IMR-90 (cell line): Measurements from ENCODE around the gene AXL. TPM values are rescaled to one million over a fixed set of nuclear protein-coding genes. Genes with fewer than 3 reads are reported as not detected.

Experiments
- ATAC-seq: fragments of 200-7000 bp; cut with Tn5 transposase; 2 replicates; pipeline ENCODE4 v1.9.1; 2020; ENCODE audit warnings: low read depth, mild to moderate bottlenecking, moderate library complexity
- BruUV-seq: library from RNA; stranded (reverse); fragments of 400-500 nt; replicated peaks from 2 replicates; lab custom pipeline; 2021; lab: Mats Ljungman, UMichigan
- CTCF ChIA-PET: fragments of 300-600 bp; formaldehyde crosslinking; extraction: SDS; loops from one replicate; lab custom pipeline; 2021; ENCODE audit warnings: antibody characterized with exemption; lab: Yijun Ruan, JAX
- POLR2A ChIA-PET: fragments of 300-600 bp; sonication (Branson Sonifier 250); formaldehyde crosslinking; loops from one replicate; lab custom pipeline; 2022; ENCODE audit warnings: antibody characterized with exemption; ENCODE audit not compliant: unreplicated experiment; lab: Charles Lee
- DNase-seq: peaks from one replicate; pipeline ENCODE4 v3.0.0; 2013
- H2AFZ ChIP-seq: replicated peaks from 2 replicates; pipeline ENCODE3; 2013; ENCODE audit warnings: low read length, mild to moderate bottlenecking; ENCODE audit not compliant: poor library complexity
- H2AK5ac ChIP-seq: 2 replicates; pipeline ENCODE4 v1.6.1; 2013; ENCODE audit warnings: low read depth, low read length, inconsistent platforms
- H2AK9ac ChIP-seq: replicated peaks from 2 replicates; pipeline ENCODE3; 2013; ENCODE audit warnings: mild to moderate bottlenecking, low read depth, low read length, moderate library complexity; ENCODE audit not compliant: poor library complexity
- H2BK120ac ChIP-seq: 2 replicates; pipeline ENCODE4 v1.6.1; 2013; ENCODE audit warnings: low read depth, low read length, inconsistent platforms
- H2BK15ac ChIP-seq: 3 replicates; pipeline ENCODE4 v1.6.1; 2013; ENCODE audit warnings: low read depth, low read length, inconsistent platforms
- H2BK20ac ChIP-seq: 2 replicates; pipeline ENCODE4 v1.6.1; 2013; ENCODE audit warnings: low read depth, mild to moderate bottlenecking, inconsistent platforms, low read length, moderate library complexity
- H2BK5ac ChIP-seq: 2 replicates; pipeline ENCODE4 v1.6.1; 2013; ENCODE audit warnings: mild to moderate bottlenecking, low read depth, low read length, inconsistent platforms; ENCODE audit not compliant: poor library complexity, severe bottlenecking
- H3K14ac ChIP-seq: replicated peaks from 2 replicates; pipeline ENCODE4 v1.6.1; 2013; ENCODE audit warnings: low read depth, low read length, inconsistent platforms
- H3K18ac ChIP-seq: 2 replicates; pipeline ENCODE4 v1.6.1; 2013; ENCODE audit warnings: low read depth, low read length, control low read depth
- H3K23ac ChIP-seq: 2 replicates; pipeline ENCODE4 v1.6.1; 2013; ENCODE audit warnings: low read depth, low read length, inconsistent platforms
- H3K27ac ChIP-seq: 2 replicates; pipeline ENCODE4 v1.5.1; 2013; ENCODE audit warnings: mild to moderate bottlenecking, control low read depth, low read length; ENCODE audit not compliant: insufficient read depth
- H3K27me3 ChIP-seq: 2 replicates; pipeline ENCODE4 v1.6.1; 2013; ENCODE audit warnings: low read length; ENCODE audit not compliant: control insufficient read depth, insufficient read depth
- H3K36me3 ChIP-seq: 2 replicates; pipeline ENCODE4 v1.6.1; 2013; ENCODE audit warnings: low read length, mixed read lengths; ENCODE audit not compliant: control insufficient read depth, insufficient read depth
- H3K4ac ChIP-seq: 2 replicates; pipeline ENCODE4 v1.6.1; 2013; ENCODE audit warnings: low read depth, low read length, inconsistent platforms
- H3K4me1 ChIP-seq: 2 replicates; pipeline ENCODE4 v1.6.1; 2013; ENCODE audit warnings: low read length, mixed read lengths; ENCODE audit not compliant: control insufficient read depth, insufficient read depth
- H3K4me2 ChIP-seq: 2 replicates; pipeline ENCODE4 v1.6.1; 2013; ENCODE audit warnings: low read depth, mild to moderate bottlenecking, control low read depth, low read length, moderate library complexity
- H3K4me3 ChIP-seq: 2 replicates; pipeline ENCODE4 v1.5.1; 2013; ENCODE audit warnings: low read depth, mild to moderate bottlenecking, control low read depth, low read length, moderate library complexity; ENCODE audit not compliant: insufficient read depth
- H3K56ac ChIP-seq: 2 replicates; pipeline ENCODE4 v1.6.1; 2013; ENCODE audit warnings: low read length, inconsistent platforms; ENCODE audit not compliant: insufficient read depth; ENCODE audit errors: extremely low read depth
- H3K79me1 ChIP-seq, 2 experiments: 2 replicates each; pipeline ENCODE4 v1.6.1; 2013; ENCODE audit warnings: low read length in 2 of 2, inconsistent platforms in 1 of 2, low read depth in 1 of 2
- H3K9ac ChIP-seq: 2 replicates; pipeline ENCODE4 v1.6.1; 2013; ENCODE audit warnings: low read depth, low read length, control low read depth
- H3K9me1 ChIP-seq: 2 replicates; pipeline ENCODE4 v1.6.1; 2013; ENCODE audit warnings: low read length, inconsistent platforms; ENCODE audit not compliant: insufficient read depth
- H3K9me3 ChIP-seq: 2 replicates; pipeline ENCODE4 v1.6.1; 2013; ENCODE audit warnings: low read length; ENCODE audit not compliant: control insufficient read depth, insufficient read depth
- H4K20me1 ChIP-seq: 2 replicates; pipeline ENCODE4 v1.6.1; 2013; ENCODE audit warnings: low read length, inconsistent platforms; ENCODE audit not compliant: insufficient read depth
- H4K5ac ChIP-seq: 2 replicates; pipeline ENCODE4 v1.6.1; 2013; ENCODE audit warnings: mild to moderate bottlenecking, low read depth, low read length, control low read depth
- H4K8ac ChIP-seq, 2 experiments: 2 replicates each; pipeline ENCODE4 v1.6.1; 2013; ENCODE audit warnings: low read depth in 2 of 2, low read length in 2 of 2, control low read depth in 1 of 2, inconsistent platforms in 1 of 2
- H4K91ac ChIP-seq: 2 replicates; pipeline ENCODE4 v1.6.1; 2013; ENCODE audit warnings: low read depth, low read length, inconsistent platforms; ENCODE audit not compliant: insufficient read depth
- BHLHE40 ChIP-seq: fragments of 150-350 bp; IDR thresholded peaks from 2 replicates; pipeline ENCODE4 v1.6.1; 2016; ENCODE audit warnings: mild to moderate bottlenecking, low read depth, low read length
- CEBPB ChIP-seq: IDR thresholded peaks from 2 replicates; pipeline ENCODE4 v1.6.1; 2012; ENCODE audit warnings: low read depth, low read length, improper control_type of control experiment
- CHD1 ChIP-seq: IDR thresholded peaks from 2 replicates; pipeline ENCODE4 v1.6.1; 2012; ENCODE audit warnings: low read depth, low read length, improper control_type of control experiment
- ELK1 ChIP-seq: fragments of 150-350 bp; IDR thresholded peaks from 2 replicates; pipeline ENCODE4 v1.6.1; 2016; ENCODE audit warnings: low read depth, mild to moderate bottlenecking, low read length, moderate library complexity, borderline replicate concordance
- FOS ChIP-seq: fragments of 150-350 bp; IDR thresholded peaks from 2 replicates; pipeline ENCODE4 v1.6.1; 2016; ENCODE audit warnings: low read depth, low read length
- MAFK ChIP-seq: IDR thresholded peaks from 2 replicates; pipeline ENCODE4 v1.6.1; 2012; ENCODE audit warnings: low read depth, low read length, improper control_type of control experiment
- MAZ ChIP-seq: IDR thresholded peaks from 2 replicates; pipeline ENCODE4 v1.6.1; 2012; ENCODE audit warnings: low read depth, mild to moderate bottlenecking, low read length, improper control_type of control experiment, moderate library complexity, borderline replicate concordance
- MXI1 ChIP-seq: IDR thresholded peaks from 2 replicates; pipeline ENCODE4 v1.6.1; 2012; ENCODE audit warnings: low read depth, mild to moderate bottlenecking, low read length, moderate library complexity, borderline replicate concordance
- NFE2L2 ChIP-seq: fragments of 150-350 bp; IDR thresholded peaks from 2 replicates; pipeline ENCODE4 v1.6.1; 2016; ENCODE audit warnings: low read depth, mild to moderate bottlenecking, low read length
- POLR2A ChIP-seq: IDR thresholded peaks from 2 replicates; pipeline ENCODE4 v1.6.1; 2012; ENCODE audit warnings: mild to moderate bottlenecking, low read depth, low read length
- RAD21 ChIP-seq: IDR thresholded peaks from 2 replicates; pipeline ENCODE4 v1.6.1; 2012; ENCODE audit warnings: low read length, improper control_type of control experiment
- RCOR1 ChIP-seq: IDR thresholded peaks from 2 replicates; pipeline ENCODE4 v1.6.1; 2012; ENCODE audit warnings: mild to moderate bottlenecking, low read length, improper control_type of control experiment; ENCODE audit not compliant: insufficient replicate concordance
- RFX5 ChIP-seq: IDR thresholded peaks from 2 replicates; pipeline ENCODE4 v1.8.0; 2012; ENCODE audit warnings: low read depth, mild to moderate bottlenecking, low read length, moderate library complexity
- SMC3 ChIP-seq: fragments of 150-350 bp; IDR thresholded peaks from 2 replicates; pipeline ENCODE4 v1.6.1; 2016; ENCODE audit warnings: low read depth, mild to moderate bottlenecking, antibody characterized with exemption, low read length, moderate library complexity
- WGBS, 2 experiments: methylation state at CpG; one replicate each; pipeline versions ENCODE4 v1.1.5 to v1.1.7; 2013; ENCODE audit warnings: missing lambda C conversion rate in 2 of 2; ENCODE audit not compliant: insufficient read length in 1 of 2; ENCODE audit errors: extremely low coverage in 2 of 2; 5-methylcytosine and 5-hydroxymethylcytosine counted together
- dilution Hi-C: fragments of 300-500 bp; cut with HindIII; formaldehyde crosslinking; loops from one replicate; pipeline ENCODE4 v1.14.3; 2018; ENCODE audit warnings: low sequenced_read_pairs; ENCODE audit not compliant: unreplicated experiment
- in situ Hi-C: fragments of 300-500 bp; cut with MboI; formaldehyde crosslinking; loops from 3 replicates; pipeline ENCODE4 v1.14.3; 2019; ENCODE audit warnings: low sequenced_read_pairs, inconsistent platforms, mixed read lengths
- intact Hi-C: fragments of 100-400 bp; cut with micrococcal nuclease; formaldehyde crosslinking; loops from 2 replicates; pipeline ENCODE4 v1.10.0; 2022
- polyA plus RNA-seq, 3 experiments: library from polyadenylated mRNA; depleted of rRNA; stranded (reverse); fragments of >200 nt; gene quantifications; 2 replicates each; pipeline ENCODE4 v1.2.3, GENCODE V29; 2012; ENCODE audit warnings: low replicate concordance in 1 of 3
- total RNA-seq: library from RNA; depleted of rRNA; stranded (reverse); fragments of >200 nt; gene quantifications from 2 replicates; pipeline ENCODE4 v1.2.3, GENCODE V29; 2012
- TF ChIP-seq, protein P1 (sequence below): conservative IDR thresholded peaks from 2 replicates; pipeline ENCODE4 v1.5.1; 2012; ENCODE audit warnings: mild to moderate bottlenecking, low read depth, low read length, improper control_type of control experiment
- TF ChIP-seq, protein P2 (sequence below): fragments of 150-350 bp; IDR thresholded peaks from 2 replicates; pipeline ENCODE4 v1.6.1; 2017; ENCODE audit warnings: mild to moderate bottlenecking, antibody characterized with exemption, low read length, low read depth

AXL gene
- total and polyA plus RNA-seq, 2 of the 4 experiments (the other 2 are of a cell fraction): 212 to 466 TPM

DNA sequence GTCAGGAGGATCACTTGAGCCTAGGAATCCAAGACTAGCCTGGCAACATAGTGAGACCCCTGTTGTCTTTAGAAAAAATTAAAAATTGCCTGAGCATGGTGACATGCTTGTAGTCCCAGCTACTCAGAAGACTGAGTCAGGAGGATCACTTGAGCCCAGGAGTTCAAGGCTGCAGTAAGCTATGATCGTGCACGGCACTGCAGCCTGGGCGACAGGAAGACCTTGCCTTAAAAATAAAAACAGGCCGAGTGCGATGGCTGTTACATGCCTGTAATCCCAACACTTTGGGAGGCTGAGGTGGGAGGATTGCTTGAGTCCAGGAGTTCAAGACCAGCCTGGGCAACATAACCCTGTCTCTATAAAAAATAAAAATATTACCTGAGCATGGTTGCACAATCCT lies 50.5 kb downstream of the AXL start:
- ATAC-seq: no peak
- H3K79me1 ChIP-seq: peaks cover 45 to 71% of the 10 kb centered on the region in 2 experiments
- dilution Hi-C loops (no loop called here), in situ Hi-C loops (loop anchor here (25.0 kb wide), 1 partner anchor 607 kb away; no protein-coding TSS in a partner anchor), intact Hi-C loops (no loop called here)
- H3K9me3 ChIP-seq: no peaks in the 10 kb centered on the region
- no peak for TF ChIP-seq MAZ
- no peak for TF ChIP-seq RFX5
- TF ChIP-seq BHLHE40: no peak
- no peak for TF ChIP-seq RCOR1
- TF ChIP-seq NFE2L2: no peak
- TF ChIP-seq, protein P1, sequence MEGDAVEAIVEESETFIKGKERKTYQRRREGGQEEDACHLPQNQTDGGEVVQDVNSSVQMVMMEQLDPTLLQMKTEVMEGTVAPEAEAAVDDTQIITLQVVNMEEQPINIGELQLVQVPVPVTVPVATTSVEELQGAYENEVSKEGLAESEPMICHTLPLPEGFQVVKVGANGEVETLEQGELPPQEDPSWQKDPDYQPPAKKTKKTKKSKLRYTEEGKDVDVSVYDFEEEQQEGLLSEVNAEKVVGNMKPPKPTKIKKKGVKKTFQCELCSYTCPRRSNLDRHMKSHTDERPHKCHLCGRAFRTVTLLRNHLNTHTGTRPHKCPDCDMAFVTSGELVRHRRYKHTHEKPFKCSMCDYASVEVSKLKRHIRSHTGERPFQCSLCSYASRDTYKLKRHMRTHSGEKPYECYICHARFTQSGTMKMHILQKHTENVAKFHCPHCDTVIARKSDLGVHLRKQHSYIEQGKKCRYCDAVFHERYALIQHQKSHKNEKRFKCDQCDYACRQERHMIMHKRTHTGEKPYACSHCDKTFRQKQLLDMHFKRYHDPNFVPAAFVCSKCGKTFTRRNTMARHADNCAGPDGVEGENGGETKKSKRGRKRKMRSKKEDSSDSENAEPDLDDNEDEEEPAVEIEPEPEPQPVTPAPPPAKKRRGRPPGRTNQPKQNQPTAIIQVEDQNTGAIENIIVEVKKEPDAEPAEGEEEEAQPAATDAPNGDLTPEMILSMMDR: no peak
- no peak for TF ChIP-seq CEBPB
- TF ChIP-seq MXI1: no peak
- TF ChIP-seq CHD1: no peak
- TF ChIP-seq, protein P2, sequence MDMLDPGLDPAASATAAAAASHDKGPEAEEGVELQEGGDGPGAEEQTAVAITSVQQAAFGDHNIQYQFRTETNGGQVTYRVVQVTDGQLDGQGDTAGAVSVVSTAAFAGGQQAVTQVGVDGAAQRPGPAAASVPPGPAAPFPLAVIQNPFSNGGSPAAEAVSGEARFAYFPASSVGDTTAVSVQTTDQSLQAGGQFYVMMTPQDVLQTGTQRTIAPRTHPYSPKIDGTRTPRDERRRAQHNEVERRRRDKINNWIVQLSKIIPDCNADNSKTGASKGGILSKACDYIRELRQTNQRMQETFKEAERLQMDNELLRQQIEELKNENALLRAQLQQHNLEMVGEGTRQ: no peak
- no peak for TF ChIP-seq RAD21
- no peak for TF ChIP-seq MAFK
- TF ChIP-seq FOS: no peak
- TF ChIP-seq SMC3: no peak
- TF ChIP-seq POLR2A: no peak
- TF ChIP-seq ELK1: no peak
- no peak overlapping the region for H2BK15ac ChIP-seq
- no peak overlapping the region for H4K91ac ChIP-seq
- no peak overlapping the region for H3K4me2 ChIP-seq
- H2BK5ac ChIP-seq: no peak overlapping the region
- no peak overlapping the region for H3K27ac ChIP-seq
- no peak overlapping the region for H3K14ac ChIP-seq
- H4K8ac ChIP-seq: no peak overlapping the region
- no peak overlapping the region for H2BK120ac ChIP-seq
- H3K27me3 ChIP-seq: no peaks in the 10 kb centered on the region
- POLR2A ChIA-PET: interaction anchor here (0.6 kb wide), 1 partner anchor 96 kb away, joined by 4 read pairs; no protein-coding TSS in a partner anchor
- CTCF ChIA-PET: no interaction called here
- H2AFZ ChIP-seq: no peak overlapping the region
- no peak overlapping the region for H3K56ac ChIP-seq
- no TSS peak for BruUV-seq
- no peak overlapping the region for H2AK5ac ChIP-seq
- no peak for DNase-seq
- no peak overlapping the region for H3K4ac ChIP-seq
- H4K5ac ChIP-seq: no peak overlapping the region
- peaks cover 59% of the 10 kb centered on the region for H3K36me3 ChIP-seq
- no peak overlapping the region for H3K23ac ChIP-seq
- 100% methylated on average over 3 of the region's 5 CpGs; no CpG with 5 or more reads in 1 of the 2 experiments for WGBS, 2 experiments
- H2BK20ac ChIP-seq: no peak overlapping the region
- H3K9me1 ChIP-seq: peaks cover 8% of the 10 kb centered on the region; the same call in 1 of the 2 replicates
- peaks cover 9% of the 10 kb centered on the region for H3K4me1 ChIP-seq
- peaks cover 40% of the 10 kb centered on the region for H4K20me1 ChIP-seq
- H2AK9ac ChIP-seq: no peak overlapping the region
- H3K18ac ChIP-seq: no peak overlapping the region
- no peak overlapping the region for H3K4me3 ChIP-seq
- H3K9ac ChIP-seq: no peak overlapping the region
